KG1 (cell line): ENCODE results near the gene WFDC1.

Experiments used
- DNase-seq: peaks from one replicate; lab custom pipeline; 2025; lab: John Stamatoyannopoulos, UW

Gene WFDC1

DNA sequence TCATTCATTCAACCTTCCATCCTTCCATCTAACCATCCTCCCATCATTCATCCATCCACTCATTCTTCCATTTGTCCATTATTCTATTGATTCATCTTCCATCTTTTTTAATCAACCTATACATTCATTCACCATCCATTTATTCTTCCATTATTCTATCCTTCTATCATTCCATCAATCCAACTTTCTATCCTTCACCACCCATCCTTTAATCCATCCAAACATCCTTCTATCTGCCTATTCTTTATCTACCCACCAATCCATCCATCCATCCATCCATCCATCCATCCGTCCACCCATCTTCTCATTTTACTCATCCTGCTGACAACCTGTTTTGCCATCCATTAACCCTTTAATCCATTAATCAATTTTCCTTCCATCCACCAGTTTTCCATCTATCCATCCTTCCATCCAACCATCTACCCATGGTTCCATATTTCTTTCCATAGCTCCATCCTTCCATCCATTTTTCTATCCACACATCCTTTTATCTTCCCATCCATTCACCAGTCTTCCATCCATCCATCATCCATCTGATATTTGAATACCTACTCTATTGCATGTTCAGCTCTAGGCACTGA lies 21.8 kb upstream of the WFDC1 start:
- no peak for DNase-seq

DNA sequence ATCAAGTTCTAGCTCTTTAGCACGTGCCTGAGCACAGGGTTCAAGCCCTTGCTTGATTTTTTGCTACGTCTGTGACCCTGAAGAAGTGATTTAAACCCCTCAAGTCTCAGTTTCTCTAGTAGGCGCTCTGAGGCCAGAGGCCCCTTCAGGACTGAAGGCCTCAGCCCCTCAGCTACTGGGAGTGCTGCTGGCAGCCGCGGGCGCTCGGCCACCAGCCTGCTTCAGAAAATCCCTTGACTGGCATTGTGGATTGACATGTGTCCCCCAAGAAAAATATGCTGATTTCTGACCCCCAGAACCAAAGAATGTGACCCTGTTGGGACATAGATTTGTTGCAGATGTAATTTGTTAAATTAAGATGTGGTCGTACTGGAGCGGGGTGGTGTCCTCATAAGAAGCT lies 20.2 kb upstream of the WFDC1 start:
- DNase-seq, result no peak

DNA sequence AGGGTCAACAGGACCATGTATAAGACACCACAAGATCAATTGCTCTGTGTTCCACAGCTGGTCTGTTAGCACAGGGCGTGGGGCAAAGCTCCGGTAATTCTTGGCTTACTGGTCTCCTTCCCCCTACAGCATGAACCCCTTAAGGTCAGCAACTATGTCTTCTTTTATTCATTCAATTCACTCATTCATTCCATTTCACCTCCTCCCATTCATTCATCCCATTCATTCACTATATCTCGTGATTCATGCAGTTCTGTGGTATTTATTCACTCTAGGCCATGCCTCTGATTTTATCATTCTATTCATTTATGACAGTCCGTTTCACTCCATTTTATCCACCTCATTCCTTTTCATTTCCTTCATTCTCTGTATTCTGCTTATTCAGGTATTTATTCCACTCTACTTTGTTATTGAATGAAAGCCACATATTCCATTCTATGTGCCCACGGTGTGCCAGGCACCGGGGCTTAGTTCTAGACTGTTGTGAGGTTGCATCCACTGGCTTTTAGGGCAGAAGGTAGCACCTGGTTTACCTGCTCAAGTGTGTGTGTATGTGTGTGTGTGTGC lies 19.0 kb upstream of the WFDC1 start:
- DNase-seq, result no peak

DNA sequence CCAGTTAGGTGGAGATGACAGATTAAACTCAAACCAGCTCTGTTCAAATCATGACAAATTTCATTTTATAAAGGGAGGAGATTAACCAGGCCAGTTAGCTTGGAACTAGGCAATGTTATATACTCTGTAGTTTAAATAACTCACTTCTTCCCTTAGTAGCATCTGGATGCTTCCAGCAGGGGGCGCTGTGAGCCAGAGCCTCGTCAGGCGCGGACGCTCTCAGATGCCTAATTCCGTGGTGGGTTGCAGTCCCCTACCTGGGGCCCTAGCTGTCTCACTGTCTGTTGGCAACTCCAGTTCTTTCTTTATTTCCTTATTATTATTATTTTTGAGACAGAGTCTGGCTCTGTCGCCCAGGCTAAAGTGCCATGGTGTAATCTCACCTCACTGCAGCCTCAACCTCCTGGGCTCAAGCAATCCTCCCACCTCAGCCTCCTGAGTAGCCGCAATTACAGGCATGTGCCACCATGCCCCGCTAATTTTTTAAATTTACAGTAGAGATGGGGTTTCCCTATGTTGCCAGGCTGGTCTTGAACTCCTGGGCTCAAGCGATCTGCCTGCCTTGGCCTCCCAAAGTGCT lies 17.3 kb upstream of the WFDC1 start:
- DNase-seq, result peak; percentile 39

DNA sequence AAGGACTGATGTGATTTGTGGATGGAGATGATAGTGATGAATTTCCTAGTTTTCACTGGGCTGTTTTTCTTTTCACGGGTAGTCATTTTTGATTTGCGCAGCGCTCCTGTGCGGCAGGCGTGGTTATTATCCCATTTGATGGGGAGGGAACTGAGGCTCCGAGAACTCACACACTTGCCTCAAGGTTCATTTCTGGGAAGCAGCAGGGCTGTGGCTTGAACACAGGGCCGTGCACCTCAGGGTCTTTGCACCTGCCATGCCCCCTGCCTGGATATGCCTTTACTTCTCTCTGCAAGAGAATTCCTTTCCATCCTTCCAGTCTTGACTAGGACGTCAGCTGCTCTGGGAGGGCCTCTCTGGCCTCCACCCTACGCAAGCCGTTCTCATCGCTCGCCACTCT lies 16.3 kb upstream of the WFDC1 start:
- DNase-seq, result no peak

DNA sequence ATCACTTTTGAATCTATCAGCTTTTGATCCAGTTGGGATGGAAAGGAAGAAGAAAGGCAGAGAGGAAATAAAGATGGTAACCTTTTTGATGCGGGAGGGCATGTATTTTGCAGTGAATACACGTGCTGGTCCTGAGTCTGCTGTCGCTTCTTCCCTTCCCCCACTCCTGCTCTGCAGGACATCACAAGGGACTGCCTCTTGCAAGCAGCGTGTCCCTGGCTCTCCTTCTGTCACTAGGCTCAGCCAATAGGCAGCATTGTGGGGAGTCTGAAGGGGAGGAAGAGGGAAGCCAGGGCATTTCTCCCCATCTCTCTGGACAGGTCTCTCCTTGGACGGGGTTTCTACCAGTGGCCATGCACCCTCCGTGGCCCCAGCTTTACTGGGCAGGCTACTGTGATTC lies 15.7 kb upstream of the WFDC1 start:
- no peak for DNase-seq

DNA sequence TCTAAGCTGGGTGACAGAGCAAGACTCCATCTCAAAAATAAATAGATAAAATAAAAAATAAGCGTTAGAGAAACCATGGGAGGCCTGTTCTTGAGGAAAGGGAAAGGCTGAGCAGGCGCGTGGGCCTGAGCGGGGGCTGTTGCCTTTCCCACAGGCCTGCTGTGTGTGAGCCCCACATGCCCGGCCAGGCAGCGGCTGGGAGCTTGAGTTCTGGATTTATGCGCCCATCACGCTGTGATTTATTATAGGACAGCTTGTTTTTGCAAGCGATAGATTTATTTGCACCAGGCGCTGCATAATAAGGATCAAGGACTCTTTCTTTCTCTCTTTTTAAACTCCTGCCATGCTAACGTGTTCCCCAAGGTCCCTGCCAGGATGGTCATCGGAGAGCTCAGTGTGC lies 14.8 kb upstream of the WFDC1 start:
- no peak for DNase-seq

DNA sequence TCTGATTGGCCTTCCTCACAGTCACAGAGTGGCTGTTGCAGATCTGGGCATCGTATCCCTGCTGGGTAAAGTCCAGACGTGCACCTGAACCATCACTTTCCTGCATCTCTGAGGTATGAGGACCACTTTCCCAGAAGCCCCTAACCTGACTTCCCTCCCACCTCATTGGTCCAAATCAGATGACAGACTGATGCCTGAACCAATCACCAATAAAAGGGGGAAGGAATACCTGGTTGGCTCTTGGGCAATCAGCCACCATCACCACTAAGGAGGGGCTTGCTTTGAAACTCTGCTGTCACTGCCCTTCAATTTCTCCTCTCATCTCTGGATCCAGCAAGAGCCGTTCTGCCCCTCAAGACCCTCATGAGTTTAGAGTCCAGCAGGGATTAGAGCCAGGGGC lies 13.6 kb upstream of the WFDC1 start:
- no peak for DNase-seq

DNA sequence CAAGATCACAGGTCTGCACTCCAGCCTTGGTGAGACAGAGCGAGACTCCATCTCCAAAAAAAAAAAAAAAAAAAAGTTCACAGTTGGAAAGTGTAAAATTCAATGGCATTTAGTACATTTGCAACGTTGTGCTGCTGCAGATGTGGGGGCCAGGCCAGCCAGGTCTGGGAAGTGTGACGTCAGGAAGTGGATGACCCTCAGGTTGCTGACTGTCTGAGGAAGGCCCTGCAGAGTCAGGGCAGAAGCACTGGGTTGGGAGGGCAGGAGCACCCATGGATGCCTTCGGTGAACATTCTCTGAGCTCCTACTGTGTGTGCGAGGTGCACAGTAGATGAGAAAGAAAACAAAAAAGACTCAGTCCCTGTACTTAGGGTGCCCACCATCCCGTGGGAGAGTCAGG lies 12.1 kb upstream of the WFDC1 start:
- DNase-seq, result no peak

DNA sequence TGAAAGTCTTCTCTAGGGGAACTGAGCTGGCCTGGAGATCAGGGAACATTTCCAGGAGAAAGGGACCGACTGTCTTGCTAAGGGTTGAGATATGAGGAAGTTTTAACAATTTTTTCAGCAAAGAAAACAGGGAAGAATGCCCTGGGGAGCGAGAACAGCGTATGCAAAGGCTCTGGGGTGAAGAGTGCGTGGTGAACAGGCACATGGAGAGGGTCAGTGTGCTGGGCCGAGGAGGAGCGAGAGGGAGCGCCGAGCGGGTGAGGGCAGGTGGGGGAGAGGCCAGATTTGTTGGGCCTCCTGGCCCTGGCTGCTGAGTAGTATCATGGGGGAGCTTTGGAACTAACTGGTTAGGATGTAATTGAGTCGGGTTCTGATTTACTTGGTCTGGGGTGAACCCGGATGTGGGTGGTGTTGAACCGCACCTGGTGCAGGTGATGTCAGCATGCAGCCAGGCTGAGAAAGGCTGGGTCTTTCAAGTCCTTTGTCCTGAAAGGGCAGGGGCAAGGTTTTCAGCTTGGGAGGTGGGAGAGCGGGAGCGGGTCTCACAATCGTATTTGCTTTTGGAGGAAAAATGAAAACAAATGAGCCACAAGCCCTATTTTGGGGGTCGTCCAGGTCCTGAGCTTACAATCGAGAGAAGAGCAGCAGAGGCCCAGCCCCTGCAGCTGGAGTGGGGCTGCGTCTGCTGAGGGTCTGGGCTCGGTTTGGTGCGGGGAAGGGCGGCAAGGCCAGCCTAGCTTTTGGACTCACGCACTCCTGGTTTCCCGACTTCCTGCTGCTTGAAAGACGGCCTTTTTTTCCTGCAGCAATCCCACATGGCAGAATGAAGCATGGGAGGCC lies 11.1 kb upstream of the WFDC1 start:
- no peak for DNase-seq

DNA sequence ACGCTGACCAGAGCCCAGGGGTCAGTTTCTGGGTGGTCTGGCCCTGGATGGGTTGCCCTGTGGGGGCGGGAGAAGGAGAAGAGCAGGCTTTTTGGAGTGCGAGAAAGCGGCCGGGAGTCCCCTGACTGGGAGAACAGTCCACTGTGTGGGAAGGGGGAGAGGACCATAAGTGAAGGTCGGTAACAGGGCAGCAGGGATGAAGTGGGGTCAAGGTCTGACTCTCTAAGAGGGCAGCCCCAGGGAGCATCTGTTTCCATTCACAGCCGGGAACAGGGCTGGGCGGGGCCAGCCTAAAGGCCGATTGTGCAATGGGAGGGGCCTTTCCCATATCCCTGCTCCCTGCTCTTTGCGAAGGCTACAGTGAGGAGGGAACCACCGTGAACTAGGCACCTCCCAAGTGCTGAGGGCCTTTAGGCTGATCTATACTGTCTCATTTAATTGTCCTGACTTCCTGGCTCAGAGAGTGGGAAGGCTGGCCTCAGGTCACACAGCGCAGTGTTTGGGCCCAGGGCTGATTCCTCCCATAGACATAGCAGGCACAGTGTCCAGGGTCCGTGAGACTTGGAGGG lies 10.4 kb upstream of the WFDC1 start:
- DNase-seq, result no peak

DNA sequence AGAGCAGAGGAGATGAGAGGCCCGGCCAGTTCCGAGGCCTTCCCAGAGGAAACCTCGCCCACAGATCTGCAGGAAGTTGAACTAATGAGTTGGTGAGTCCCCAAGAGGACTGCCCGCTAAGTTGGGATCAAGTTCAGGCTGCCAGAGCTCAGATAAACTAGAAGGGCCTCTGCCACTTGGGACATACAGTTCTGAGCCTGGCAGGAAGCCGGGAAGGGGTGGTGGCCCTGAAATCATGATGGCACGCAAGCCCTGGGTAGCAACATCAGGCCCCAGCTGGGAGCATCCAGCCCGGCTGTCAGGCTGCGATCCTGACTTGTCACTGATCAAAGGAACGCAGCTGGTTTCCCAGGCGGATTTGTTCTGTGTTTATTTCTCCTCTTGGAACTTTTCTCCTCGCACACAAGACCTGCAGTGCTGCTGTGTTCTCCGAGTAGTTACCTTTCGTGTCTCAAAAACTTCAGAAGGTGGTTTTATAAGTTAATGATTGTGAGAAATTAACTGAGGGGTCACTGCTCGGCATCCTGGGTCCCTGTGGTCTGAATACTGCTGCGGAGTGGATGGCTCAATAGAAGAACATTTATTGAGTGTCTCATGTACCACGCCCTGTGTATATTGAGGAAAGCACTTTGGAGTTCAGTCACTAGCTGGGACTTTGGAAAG lies 8.0 kb upstream of the WFDC1 start:
- no peak for DNase-seq

DNA sequence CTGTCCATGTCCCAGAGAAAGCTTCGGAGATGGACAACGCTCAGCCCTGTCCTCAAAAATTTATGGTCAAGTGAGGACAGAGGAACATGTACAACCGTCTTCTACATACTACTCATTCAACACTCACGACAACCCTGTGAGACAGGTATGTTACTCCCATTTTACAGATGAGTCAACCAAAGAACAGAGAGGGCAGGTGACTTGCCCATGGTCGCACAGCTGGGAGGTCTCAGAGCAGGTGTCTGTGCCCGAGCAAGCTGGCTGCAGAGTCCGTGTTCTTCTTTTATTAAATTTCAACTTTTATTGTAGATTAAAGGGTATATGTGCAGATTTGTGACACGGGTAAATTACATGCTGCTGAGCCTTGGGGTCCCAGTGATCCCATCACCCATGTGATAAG lies 5.8 kb upstream of the WFDC1 start:
- no peak for DNase-seq

DNA sequence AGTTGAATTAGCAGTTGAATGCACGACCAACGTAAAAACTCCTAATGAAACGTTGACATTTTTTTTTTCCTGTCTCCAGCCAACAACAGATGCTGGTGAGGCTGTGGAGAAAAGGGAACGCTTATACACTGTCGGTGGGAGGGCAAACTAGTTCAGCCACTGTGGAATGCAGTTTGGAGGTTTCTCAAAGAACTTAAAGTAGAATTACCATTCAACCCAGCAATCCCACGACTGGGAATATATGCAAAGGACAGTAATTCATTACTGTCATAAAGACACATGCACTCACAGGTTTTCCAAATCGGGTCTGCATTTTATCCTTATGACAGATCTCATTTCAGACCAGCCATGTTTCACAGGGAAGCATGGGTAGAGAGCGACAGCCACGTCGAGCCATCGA lies 3.5 kb upstream of the WFDC1 start:
- no peak for DNase-seq

DNA sequence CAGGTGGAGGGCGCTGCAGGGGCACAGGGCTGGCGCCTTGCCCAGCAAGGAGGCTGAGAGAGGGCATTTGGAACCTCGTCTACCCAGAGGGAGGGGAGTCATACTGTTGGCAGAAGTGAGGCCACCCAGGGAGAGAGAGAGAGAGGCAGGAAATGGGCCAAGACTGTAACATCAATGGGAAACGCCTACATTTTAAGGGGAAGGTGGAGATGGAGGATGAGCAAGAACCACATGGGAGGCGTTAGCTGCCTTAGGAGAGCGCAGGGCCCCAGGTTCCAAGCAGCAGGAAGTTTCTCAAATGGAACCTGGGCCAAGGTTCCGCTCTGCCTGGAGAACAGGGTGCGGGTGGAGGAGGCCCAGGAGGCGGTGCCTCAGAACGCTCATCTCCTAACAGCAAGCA lies 2.7 kb upstream of the WFDC1 start:
- no peak for DNase-seq

DNA sequence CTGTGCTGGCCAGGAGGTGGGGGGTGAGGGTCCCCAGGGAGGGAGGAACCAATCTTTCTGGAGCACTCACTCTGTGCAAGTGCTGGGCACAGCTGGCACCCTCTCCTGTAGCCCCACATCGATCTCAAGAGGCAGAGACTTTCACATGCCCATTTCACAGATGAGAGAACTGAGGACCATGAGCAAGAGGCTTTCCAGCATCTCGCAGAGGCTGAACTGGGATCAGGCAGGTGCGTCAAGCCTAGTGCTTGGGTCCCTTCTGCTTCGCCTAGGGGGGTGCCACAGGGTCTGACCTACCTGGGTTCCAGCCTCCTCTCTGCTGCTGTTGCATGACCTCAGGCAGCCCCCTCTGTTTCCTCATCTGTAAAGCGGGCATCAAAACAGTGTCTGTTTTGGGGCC lies 1.3 kb upstream of the WFDC1 start:
- no peak for DNase-seq

DNA sequence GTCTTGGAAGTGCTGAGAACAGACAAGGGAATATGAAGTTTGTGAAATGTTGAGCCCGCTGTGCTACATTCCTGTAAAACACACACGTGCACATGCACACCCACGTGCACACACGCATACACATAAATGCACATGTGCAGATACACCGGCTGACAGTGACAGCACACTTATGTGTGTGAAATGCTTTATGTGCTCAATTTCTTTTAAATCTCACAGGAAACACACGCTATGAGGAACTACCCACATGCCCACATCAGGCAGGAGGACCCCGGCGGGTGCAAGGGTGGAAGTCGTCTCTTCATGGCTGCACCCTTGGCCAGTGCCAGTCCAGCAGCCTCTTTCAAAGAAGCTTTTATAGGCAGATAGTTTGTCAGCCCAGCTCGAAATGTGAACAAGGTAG lies 561 bp upstream of the WFDC1 start:
- DNase-seq, result no peak

DNA sequence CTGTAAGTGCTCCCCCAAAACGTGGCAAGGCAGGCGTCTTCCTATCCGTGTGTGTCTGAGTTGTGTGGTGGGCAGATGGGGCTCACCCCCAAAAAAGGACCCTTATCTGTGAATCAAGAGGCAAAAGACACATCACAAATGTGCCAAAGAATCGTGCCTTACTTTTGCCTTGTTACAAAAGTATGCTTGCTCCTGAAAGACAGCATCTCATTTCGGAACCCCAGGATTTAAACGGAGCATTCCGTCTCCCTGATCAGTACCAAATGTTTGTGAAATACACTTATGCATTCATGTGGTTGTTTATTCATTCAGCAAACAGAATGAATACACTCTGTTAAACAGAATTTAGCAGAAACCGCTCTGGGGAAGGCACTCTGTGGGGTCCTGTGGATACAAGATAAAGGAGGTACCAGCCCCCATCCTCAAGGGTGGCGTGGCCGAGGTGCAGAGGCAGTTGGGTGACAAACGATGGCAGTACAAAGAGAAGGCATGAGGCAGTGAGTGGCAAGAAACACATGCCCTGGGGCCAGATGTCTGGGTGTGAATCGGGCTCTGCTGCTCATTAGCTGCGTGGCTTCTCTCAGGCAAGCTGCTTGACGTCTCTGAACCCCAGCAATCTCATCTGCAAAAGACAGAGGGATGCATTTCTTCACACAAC lies 654 bp downstream of the WFDC1 start:
- no peak for DNase-seq

DNA sequence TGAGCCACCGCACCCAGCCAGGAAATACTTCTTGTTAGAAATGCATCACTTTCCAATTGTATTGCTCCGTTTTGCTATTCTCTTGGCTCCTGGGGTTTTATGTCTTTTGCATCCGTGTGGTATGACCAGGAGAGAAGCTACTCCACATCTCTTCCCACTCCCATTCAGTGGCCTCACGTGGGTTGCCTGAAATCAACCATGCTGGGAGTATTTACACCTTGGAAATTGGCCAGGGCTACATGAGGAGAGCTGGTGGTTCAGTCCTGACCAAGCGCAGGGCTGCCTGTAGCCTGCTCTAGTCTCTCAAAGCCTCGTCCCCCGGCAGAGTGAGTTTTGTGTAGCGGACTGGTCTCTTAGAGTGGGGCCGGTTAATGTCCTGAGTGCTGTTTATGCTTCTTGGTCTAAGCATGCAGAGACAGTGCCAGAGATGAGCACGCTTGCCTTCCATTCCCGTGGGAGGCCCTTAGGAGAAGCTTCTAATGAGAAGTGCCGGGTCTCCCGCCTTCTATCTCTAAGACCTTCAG lies 3.8 kb downstream of the WFDC1 start:
- DNase-seq, result no peak

DNA sequence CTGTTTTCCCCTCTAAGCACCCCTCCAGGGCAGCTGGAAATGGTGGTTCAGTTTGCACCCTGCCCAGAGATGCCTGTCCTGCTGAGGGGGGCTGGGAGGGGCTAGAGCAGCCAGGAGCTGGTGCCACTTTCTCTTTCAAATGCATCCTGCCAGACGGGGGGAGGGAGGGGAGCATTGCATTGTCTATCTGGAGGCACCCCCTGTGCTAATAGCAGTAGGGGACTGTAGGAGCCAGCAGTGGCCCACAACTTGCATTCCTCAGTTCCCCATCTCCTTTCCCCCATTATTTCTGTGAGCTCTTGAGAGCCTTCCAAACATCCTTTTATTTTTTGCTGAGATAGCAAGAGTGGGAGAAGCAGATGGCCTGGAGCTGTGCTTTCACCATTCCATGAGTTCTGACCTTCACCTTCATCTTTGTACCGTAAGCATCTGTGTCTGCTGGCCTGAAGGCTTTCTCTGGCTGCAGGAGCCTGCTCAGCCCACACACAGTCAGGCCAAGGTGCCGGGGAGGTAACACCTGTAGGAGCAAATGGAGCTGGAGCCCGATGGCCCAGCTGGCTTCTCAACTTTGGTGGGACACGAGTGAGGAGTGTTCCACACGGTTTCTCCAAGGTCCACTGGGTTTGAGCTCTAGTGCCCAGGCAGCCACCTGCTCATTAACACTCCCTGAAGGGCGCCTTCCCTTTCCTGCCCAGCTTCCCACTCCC lies 5.2 kb downstream of the WFDC1 start:
- no peak for DNase-seq
